ENCODE results near the gene COL15A1.

The COL15A1 gene

GRCh38 chr9:99040911-99041582 lies 97.3 kb downstream of the COL15A1 start:
- no peak for DNase-seq

- no peak for DNase-seq
Observed at GRCh38 chr9:99041618-99042017, 97.9 kb downstream of the COL15A1 start.

GRCh38 chr9:99042620-99043019 lies 98.9 kb downstream of the COL15A1 start:
- no peak for DNase-seq

GRCh38 chr9:99044827-99045226 lies 101.1 kb downstream of the COL15A1 start:
- no peak for DNase-seq

GRCh38 chr9:99046068-99046467 lies 102.4 kb downstream of the COL15A1 start:
- DNase-seq, result no peak

- no peak for DNase-seq
Observed at GRCh38 chr9:99046542-99047071, 102.9 kb downstream of the COL15A1 start.

- DNase-seq, result no peak
Observed at GRCh38 chr9:99049228-99049627, 105.5 kb downstream of the COL15A1 start.

- no peak for DNase-seq
Observed at GRCh38 chr9:99049641-99050040, 105.9 kb downstream of the COL15A1 start.

- no peak for DNase-seq
Observed at GRCh38 chr9:99050292-99050911, 106.7 kb downstream of the COL15A1 start.

GRCh38 chr9:99050924-99051323 lies 107.2 kb downstream of the COL15A1 start:
- no peak for DNase-seq

GRCh38 chr9:99051406-99051805 lies 107.7 kb downstream of the COL15A1 start:
- DNase-seq, result no peak

- DNase-seq, result no peak
Observed at GRCh38 chr9:99051851-99052250, 108.1 kb downstream of the COL15A1 start.

GRCh38 chr9:99052815-99053715 lies 109.4 kb downstream of the COL15A1 start:
- no peak for DNase-seq

- DNase-seq, result no peak
Observed at GRCh38 chr9:99054581-99054980, 110.9 kb downstream of the COL15A1 start.

- no peak for DNase-seq
Observed at GRCh38 chr9:99055384-99055783, 111.7 kb downstream of the COL15A1 start.

- DNase-seq, result no peak
Observed at GRCh38 chr9:99056186-99056585, 112.5 kb downstream of the COL15A1 start.

GRCh38 chr9:99056886-99057664 lies 113.4 kb downstream of the COL15A1 start:
- no peak for DNase-seq

- DNase-seq, result no peak
Observed at GRCh38 chr9:99057665-99058625, 114.2 kb downstream of the COL15A1 start.

- DNase-seq, result no peak
Observed at GRCh38 chr9:99058964-99059921, 115.5 kb downstream of the COL15A1 start.

- DNase-seq, result no peak
Observed at GRCh38 chr9:99060621-99061020, 116.9 kb downstream of the COL15A1 start.
